HepG2 (cell line): Measurements from ENCODE around the gene NEMF. TPM values are rescaled to one million over a fixed set of nuclear protein-coding genes. Genes with fewer than 3 reads are reported as not detected.

Source experiments
- ATAC-seq: fragments of 200-7000 bp; cut with Tn5 transposase; 3 replicates; pipeline ENCODE4 v1.9.1; 2020; ENCODE audit warnings: mild to moderate bottlenecking, moderate library complexity
- Bru-seq: library from RNA; stranded (reverse); fragments of 400-500 nt; gene quantifications from one replicate; lab custom pipeline; 2021; lab: Mats Ljungman, UMichigan
- BruChase-seq, 2 experiments: library from RNA; stranded (reverse); fragments of 400-500 nt; gene quantifications; one replicate each; lab custom pipeline; 2021; lab: Mats Ljungman, UMichigan
- BruUV-seq: library from RNA; stranded (reverse); fragments of 400-500 nt; replicated peaks from 2 replicates; lab custom pipeline; 2021; lab: Mats Ljungman, UMichigan
- CTCF ChIA-PET: fragments of 300-600 bp; formaldehyde crosslinking; extraction: SDS; loops from one replicate; lab custom pipeline; 2021; ENCODE audit warnings: low total read pairs, inconsistent platforms, low intra/inter-chr PET ratio; lab: Yijun Ruan, JAX
- POLR2A ChIA-PET: fragments of 350-600 bp; sonication (Branson Sonifier 250); formaldehyde crosslinking; loops from one replicate; lab custom pipeline; 2020; ENCODE audit warnings: antibody characterized with exemption, inconsistent platforms; lab: Yijun Ruan, JAX
- DNase-seq: peaks from one replicate; pipeline ENCODE4 v3.0.0-alpha.2; 2015; ENCODE audit warnings: low spot score
- FAIRE-seq: peaks from 3 replicates; lab custom pipeline; 2011; peaks lifted over from hg19 to GRCh38; lab: Jason Lieb, UNC
- H2AFZ ChIP-seq: one replicate; pipeline ENCODE4 v1.6.1; 2011; ENCODE audit warnings: low read length, inconsistent platforms
- H3K27ac ChIP-seq: fragments of 300-600 bp; 3 replicates; pipeline ENCODE4 v1.8.0; 2011; ENCODE audit warnings: mixed run types, mild to moderate bottlenecking, mixed read lengths, low read length, inconsistent platforms; ENCODE audit not compliant: insufficient read depth; ENCODE audit errors: extremely low read length
- H3K27me3 ChIP-seq, 2 experiments: fragments of 200-600 bp in 1 of 2; 2 replicates in 1 of 2; 3 replicates in 1 of 2; pipeline versions ENCODE4 v1.6.0 to v1.8.0; 2011; ENCODE audit warnings: low read length in 2 of 2, mild to moderate bottlenecking in 2 of 2, moderate library complexity in 2 of 2, inconsistent platforms in 1 of 2; ENCODE audit not compliant: insufficient read depth in 2 of 2, control insufficient read depth in 1 of 2
- H3K36me3 ChIP-seq, 2 experiments: fragments of 200-600 bp in 1 of 2; replicated peaks in 1 of 2; 2 replicates in 1 of 2; 3 replicates in 1 of 2; pipeline versions ENCODE4 v1.5.1 to v1.8.0; 2011; ENCODE audit warnings: low read length in 2 of 2, inconsistent platforms in 1 of 2; ENCODE audit not compliant: insufficient read depth in 2 of 2, control insufficient read depth in 1 of 2
- H3K4me1 ChIP-seq: 2 replicates; pipeline ENCODE4 v1.5.1; 2012; ENCODE audit warnings: low read length, inconsistent platforms; ENCODE audit not compliant: insufficient read depth
- H3K4me2 ChIP-seq: 2 replicates; pipeline ENCODE4 v1.6.0; 2011; ENCODE audit warnings: low read depth, low read length, inconsistent platforms
- H3K4me3 ChIP-seq, 3 experiments: fragments of 200-600 bp in 1 of 3; sonication (generic), shearing (Covaris generic) in 1 of 3; replicated peaks in 1 of 3; 2 replicates each; pipeline ENCODE4 v1.5.1; 2011 to 2016; ENCODE audit warnings: low read length in 3 of 3, inconsistent platforms in 2 of 3, low read depth in 2 of 3, mild to moderate bottlenecking in 2 of 3, control low read depth in 1 of 3, mixed read lengths in 1 of 3; ENCODE audit not compliant: insufficient read depth in 1 of 3
- H3K79me2 ChIP-seq: one replicate; pipeline ENCODE4 v1.6.1; 2011; ENCODE audit warnings: low read length, inconsistent platforms; ENCODE audit not compliant: insufficient read depth
- H3K9ac ChIP-seq: 2 replicates; pipeline ENCODE4 v1.6.0; 2011; ENCODE audit warnings: mild to moderate bottlenecking, low read depth, low read length, inconsistent platforms; ENCODE audit not compliant: insufficient read depth
- H3K9me3 ChIP-seq: 2 replicates; pipeline ENCODE4 v1.5.1; 2012; ENCODE audit warnings: mild to moderate bottlenecking, low read length
- H4K20me1 ChIP-seq: 2 replicates; pipeline ENCODE4 v1.6.0; 2011; ENCODE audit warnings: inconsistent platforms, mild to moderate bottlenecking, low read length, moderate library complexity; ENCODE audit not compliant: insufficient read depth
- ASH2L ChIP-seq: fragments of 300-600, 200-600 bp; sonication (generic); IDR thresholded peaks from 2 replicates; pipeline ENCODE4 v1.7.0; 2017; ENCODE audit warnings: low read depth, mild to moderate bottlenecking, moderate library complexity, mixed read lengths, low read length; ENCODE audit not compliant: insufficient read length
- ERF ChIP-seq: IDR thresholded peaks from 2 replicates; pipeline ENCODE4 v1.6.1; 2018; ENCODE audit warnings: missing biosample characterization, missing genetic modification reagents
- PRMT3 ChIP-seq: sonication (generic); formaldehyde crosslinking; IDR thresholded peaks from 2 replicates; pipeline ENCODE4 v1.8.1; 2022; ENCODE audit warnings: low read depth, mild to moderate bottlenecking, moderate library complexity, missing genetic modification reagents, borderline replicate concordance
- RXRB ChIP-seq: IDR thresholded peaks from 2 replicates; pipeline ENCODE4 v1.6.1; 2016; ENCODE audit warnings: borderline replicate concordance, missing genetic modification reagents, missing compliant biosample characterization
- SP1 ChIP-seq, 2 experiments: fragments of 450-650 bp in 1 of 2; sonication (generic) in 1 of 2; formaldehyde crosslinking in 1 of 2; IDR thresholded peaks; 2 replicates each; pipeline versions ENCODE4 v1.4.0 to v1.6.1; 2016 to 2020; ENCODE audit warnings: missing genetic modification reagents in 1 of 2
- ZNF251 ChIP-seq: sonication (generic); formaldehyde crosslinking; IDR thresholded peaks from 2 replicates; pipeline ENCODE4 v1.9.0; 2021; ENCODE audit warnings: mild to moderate bottlenecking, missing genetic modification reagents
- ZNF577 ChIP-seq: sonication (generic); formaldehyde crosslinking; IDR thresholded peaks from 2 replicates; pipeline ENCODE4 v1.4.0; 2020; ENCODE audit warnings: mild to moderate bottlenecking, low read depth, missing genetic modification reagents, borderline replicate concordance
- WGBS: methylation state at CpG from one replicate; pipeline ENCODE4 v1.1.6; 2017; ENCODE audit warnings: low lambda C conversion rate; 5-methylcytosine and 5-hydroxymethylcytosine counted together
- in situ Hi-C: cut with HindIII; loops from 2 replicates; pipeline ENCODE4 v1.10.0; 2017; ENCODE audit warnings: low pct_unique_long_range_greater_than_20kb; ENCODE audit not compliant: extremely low pct_ligation_motif_present
- intact Hi-C: fragments of 100-400 bp; cut with micrococcal nuclease; formaldehyde crosslinking; loops from one replicate; pipeline ENCODE4 v1.10.0; 2022; ENCODE audit not compliant: unreplicated experiment
- long read RNA-seq, 2 experiments: library from RNA in 1 of 2; library from polyadenylated mRNA in 1 of 2; stranded (forward) in 1 of 2; unstranded in 1 of 2; transcript quantifications; one replicate each; pipeline ENCODE4 v2.0.0, GENCODE V29; 2019 to 2022
- polyA minus RNA-seq, 3 experiments: library from RNA; depleted of rRNA, polyadenylated mRNA; stranded (reverse); fragments of >200 nt; gene quantifications; 2 replicates each; pipeline ENCODE4 v1.2.3, GENCODE V29; 2011; ENCODE audit warnings: low replicate concordance in 1 of 3
- polyA plus RNA-seq, 8 experiments: library from polyadenylated mRNA; depleted of rRNA in 3 of 8; stranded (reverse) in 7 of 8; unstranded in 1 of 8; fragments of >200 nt; fragmentation: Illumina TruSeq in 4 of 8; extraction: Trizol in 4 of 8; gene quantifications; 2 replicates each; pipeline versions ENCODE4 v1.2.1 to v1.2.3, GENCODE V29; 2011 to 2016; ENCODE audit warnings: low read depth in 4 of 8, missing spikeins in 1 of 8, mixed read lengths in 1 of 8; ENCODE audit not compliant: insufficient read depth in 1 of 8
- total RNA-seq, 5 experiments: library from RNA; depleted of rRNA; stranded (reverse); fragments of >200 nt; fragmentation: Illumina TruSeq; extraction: Trizol; gene quantifications; 2 replicates each; pipeline ENCODE4 v1.2.3, GENCODE V29; 2016; ENCODE audit warnings: low read depth in 1 of 5
- TF ChIP-seq, protein P1 (sequence below): sonication (generic); formaldehyde crosslinking; conservative IDR thresholded peaks from 2 replicates; pipeline ENCODE4 v1.8.0; 2022; ENCODE audit warnings: low read depth, missing genetic modification reagents
- TF ChIP-seq, protein P2 (sequence below): sonication (generic); formaldehyde crosslinking; IDR thresholded peaks from 2 replicates; pipeline ENCODE4 v1.4.0; 2020; ENCODE audit warnings: low read depth, mild to moderate bottlenecking, missing genetic modification reagents

Gene NEMF, protein sequence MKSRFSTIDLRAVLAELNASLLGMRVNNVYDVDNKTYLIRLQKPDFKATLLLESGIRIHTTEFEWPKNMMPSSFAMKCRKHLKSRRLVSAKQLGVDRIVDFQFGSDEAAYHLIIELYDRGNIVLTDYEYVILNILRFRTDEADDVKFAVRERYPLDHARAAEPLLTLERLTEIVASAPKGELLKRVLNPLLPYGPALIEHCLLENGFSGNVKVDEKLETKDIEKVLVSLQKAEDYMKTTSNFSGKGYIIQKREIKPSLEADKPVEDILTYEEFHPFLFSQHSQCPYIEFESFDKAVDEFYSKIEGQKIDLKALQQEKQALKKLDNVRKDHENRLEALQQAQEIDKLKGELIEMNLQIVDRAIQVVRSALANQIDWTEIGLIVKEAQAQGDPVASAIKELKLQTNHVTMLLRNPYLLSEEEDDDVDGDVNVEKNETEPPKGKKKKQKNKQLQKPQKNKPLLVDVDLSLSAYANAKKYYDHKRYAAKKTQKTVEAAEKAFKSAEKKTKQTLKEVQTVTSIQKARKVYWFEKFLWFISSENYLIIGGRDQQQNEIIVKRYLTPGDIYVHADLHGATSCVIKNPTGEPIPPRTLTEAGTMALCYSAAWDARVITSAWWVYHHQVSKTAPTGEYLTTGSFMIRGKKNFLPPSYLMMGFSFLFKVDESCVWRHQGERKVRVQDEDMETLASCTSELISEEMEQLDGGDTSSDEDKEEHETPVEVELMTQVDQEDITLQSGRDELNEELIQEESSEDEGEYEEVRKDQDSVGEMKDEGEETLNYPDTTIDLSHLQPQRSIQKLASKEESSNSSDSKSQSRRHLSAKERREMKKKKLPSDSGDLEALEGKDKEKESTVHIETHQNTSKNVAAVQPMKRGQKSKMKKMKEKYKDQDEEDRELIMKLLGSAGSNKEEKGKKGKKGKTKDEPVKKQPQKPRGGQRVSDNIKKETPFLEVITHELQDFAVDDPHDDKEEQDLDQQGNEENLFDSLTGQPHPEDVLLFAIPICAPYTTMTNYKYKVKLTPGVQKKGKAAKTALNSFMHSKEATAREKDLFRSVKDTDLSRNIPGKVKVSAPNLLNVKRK
- total RNA-seq (2016; rRNA removed; fragmentation: Illumina TruSeq; extraction: Trizol) (57.9 and 62.5 TPM in 2 replicates), polyA plus RNA-seq (2011; rRNA removed) (19.9 and 21.3 TPM in 2 replicates), polyA minus RNA-seq (2011; rRNA and poly(A)+ RNA removed; ENCODE audit: low replicate concordance) (21.7 and 46.2 TPM in 2 replicates), Bru-seq, nascent RNA (percentile 86 among the genes with signal in this experiment), BruChase-seq, experiment 1, labeled RNA remaining after a 6-hour chase (percentile 83 among the genes with signal in this experiment), BruChase-seq, experiment 2, labeled RNA remaining after a 2-hour chase (percentile 88 among the genes with signal in this experiment)
- 35.7 and 44.4 TPM in 2 replicates for total RNA-seq (2016; cell fraction: cytosol; rRNA removed; fragmentation: Illumina TruSeq; extraction: Trizol; ENCODE audit: low read depth)
- 59.7 and 63.0 TPM in 2 replicates for total RNA-seq (2016; cell fraction: insoluble cytoplasmic fraction; rRNA removed; fragmentation: Illumina TruSeq; extraction: Trizol)
- 22.3 and 26.0 TPM in 2 replicates for total RNA-seq (2016; cell fraction: membrane; rRNA removed; fragmentation: Illumina TruSeq; extraction: Trizol)
- total RNA-seq (2016; cell fraction: nucleus; rRNA removed; fragmentation: Illumina TruSeq; extraction: Trizol), result 91.5 and 98.9 TPM in 2 replicates
- 6.3 and 8.5 TPM in 2 replicates for polyA plus RNA-seq (2011; cell fraction: cytosol; rRNA removed)
- 36.3 and 47.2 TPM in 2 replicates for polyA plus RNA-seq (2011; cell fraction: nucleus; rRNA removed)
- 21.6 and 25.8 TPM in 2 replicates for polyA plus RNA-seq (2012)
- 2.7 and 3.3 TPM in 2 replicates for polyA plus RNA-seq (2016; cell fraction: cytosol; fragmentation: Illumina TruSeq; extraction: Trizol; ENCODE audit: low read depth)
- 58.7 and 61.6 TPM in 2 replicates for polyA plus RNA-seq (2016; cell fraction: insoluble cytoplasmic fraction; fragmentation: Illumina TruSeq; extraction: Trizol; ENCODE audit: low read depth)
- 5.6 TPM in 2 replicates for polyA plus RNA-seq (2016; cell fraction: membrane; fragmentation: Illumina TruSeq; extraction: Trizol; ENCODE audit: low read depth)
- polyA plus RNA-seq (2016; cell fraction: nucleus; fragmentation: Illumina TruSeq; extraction: Trizol; ENCODE audit: insufficient read depth, low read depth), result 92.9 and 120 TPM in 2 replicates
- 16.4 and 23.0 TPM in 2 replicates for polyA minus RNA-seq (2011; cell fraction: cytosol; rRNA and poly(A)+ RNA removed)
- polyA minus RNA-seq (2011; cell fraction: nucleus; rRNA and poly(A)+ RNA removed), result 222 and 226 TPM in 2 replicates
- long read RNA-seq, experiment 1, partial matches to known transcripts, result 30 of 34 reads
- long read RNA-seq, experiment 1, other reads (novel, unspliced or antisense), result 4 of 34 reads
- long read RNA-seq, experiment 2, full-length matches to known transcripts, result 2 of 9 reads
- long read RNA-seq, experiment 2, partial matches to known transcripts, result 3 of 9 reads
- long read RNA-seq, experiment 2, other reads (novel, unspliced or antisense), result 4 of 9 reads

DNA sequence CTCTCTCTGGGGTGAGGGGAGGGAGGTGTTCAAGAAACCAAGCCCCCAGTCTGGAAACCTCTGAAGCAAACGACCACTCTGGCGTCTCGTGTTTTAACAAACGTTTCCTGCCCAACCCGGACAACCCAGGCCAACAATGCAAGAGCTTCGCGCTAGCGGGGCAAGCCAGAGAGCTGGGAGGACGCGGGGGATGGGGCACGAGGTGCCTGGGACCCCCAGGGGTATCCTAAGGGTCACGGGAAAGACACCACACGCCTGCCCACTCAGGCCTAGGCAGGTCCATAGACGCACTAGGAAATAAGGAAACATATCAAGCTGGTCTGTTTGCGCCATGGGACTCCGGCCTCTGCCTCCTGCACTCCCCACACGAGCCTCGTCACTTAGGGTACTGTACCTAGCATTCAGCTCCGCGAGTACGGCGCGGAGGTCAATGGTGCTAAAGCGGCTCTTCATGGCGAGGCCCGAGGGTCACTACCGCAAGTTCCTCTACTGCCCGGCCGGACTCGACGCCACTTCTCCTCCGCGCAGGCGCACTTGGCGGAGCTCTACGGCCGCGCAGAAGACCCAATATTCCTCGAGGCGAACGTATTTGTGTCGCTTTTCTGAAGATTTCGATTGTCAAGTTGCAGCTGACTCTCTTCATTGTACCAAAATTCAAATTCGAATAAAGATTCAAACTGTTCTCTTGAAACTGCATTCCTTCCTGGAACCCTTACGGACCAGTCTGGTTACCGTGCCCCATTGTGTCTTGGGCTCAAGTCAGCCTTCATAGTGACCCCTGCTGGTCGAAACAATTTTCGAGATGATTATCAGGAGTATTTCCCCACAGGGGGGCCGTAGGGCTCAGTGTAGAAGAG, at the start of gene NEMF:
TSS of gene NEMF (minus strand) at position 488 of the 857 bp plus-strand sequence. CDS start at position 453, 35 bp downstream.
- in situ Hi-C loops (loop anchor here (25.0 kb wide), 2 partner anchors 385 to 685 kb away; partner anchors contain the start of genes MAP4K5 and SOS2), intact Hi-C loops (loop anchor here (1.0 to 5.0 kb wide), 3 partner anchors 10 to 218 kb away; partner anchors contain the start of gene KLHDC1)
- FAIRE-seq (peak; percentile 56), DNase-seq (peak; percentile 87), ATAC-seq (peak; percentile 87)
- H3K9ac ChIP-seq, result peak within 1 kb of the TSS; percentile 99
- BruUV-seq, result TSS peak; percentile 51
- CTCF ChIA-PET, result interaction anchor here (1.3 to 3.7 kb wide), 2 partner anchors 10 to 252 kb away, joined by 3 to 40 read pairs; no protein-coding TSS in a partner anchor
- no peaks in the 10 kb centered on the region for H4K20me1 ChIP-seq
- H3K4me1 ChIP-seq, result peaks cover 19% of the 10 kb centered on the region
- H3K4me3 ChIP-seq, result peak within 1 kb of the TSS; percentile 95 to 97 (median 96)
- H3K9me3 ChIP-seq, result no peaks in the 10 kb centered on the region
- no peaks in the 10 kb centered on the region; a peak in 1 of 5 replicates for H3K27me3 ChIP-seq
- peaks cover 0 to 14% of the 10 kb centered on the region in 2 experiments; a peak in 3 of 5 replicates for H3K36me3 ChIP-seq
- peak within 1 kb of the TSS; percentile 95 for H2AFZ ChIP-seq
- H3K79me2 ChIP-seq, result peaks cover 36% of the 10 kb centered on the region
- H3K27ac ChIP-seq, result peak within 1 kb of the TSS; percentile 89
- POLR2A ChIA-PET, result interaction anchor here (0.7 to 3.0 kb wide), 21 partner anchors 9 to 987 kb away, joined by 3 to 35 read pairs (median 4); partner anchors contain the start of genes ARF6, KLHDC1, MGAT2 and POLE2
- 0% methylated on average over 22 of the region's 49 CpGs for WGBS
- peak within 1 kb of the TSS; percentile 89 for H3K4me2 ChIP-seq
- TF ChIP-seq, protein P1, sequence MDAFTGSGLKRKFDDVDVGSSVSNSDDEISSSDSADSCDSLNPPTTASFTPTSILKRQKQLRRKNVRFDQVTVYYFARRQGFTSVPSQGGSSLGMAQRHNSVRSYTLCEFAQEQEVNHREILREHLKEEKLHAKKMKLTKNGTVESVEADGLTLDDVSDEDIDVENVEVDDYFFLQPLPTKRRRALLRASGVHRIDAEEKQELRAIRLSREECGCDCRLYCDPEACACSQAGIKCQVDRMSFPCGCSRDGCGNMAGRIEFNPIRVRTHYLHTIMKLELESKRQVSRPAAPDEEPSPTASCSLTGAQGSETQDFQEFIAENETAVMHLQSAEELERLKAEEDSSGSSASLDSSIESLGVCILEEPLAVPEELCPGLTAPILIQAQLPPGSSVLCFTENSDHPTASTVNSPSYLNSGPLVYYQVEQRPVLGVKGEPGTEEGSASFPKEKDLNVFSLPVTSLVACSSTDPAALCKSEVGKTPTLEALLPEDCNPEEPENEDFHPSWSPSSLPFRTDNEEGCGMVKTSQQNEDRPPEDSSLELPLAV (CRISPR knock-in tag), result no peak
- TF ChIP-seq ASH2L, result peak; percentile 94
- TF ChIP-seq RXRB (CRISPR knock-in tag), result peak; percentile 27; the same call in 1 of the 2 replicates
- no peak for TF ChIP-seq PRMT3 (CRISPR knock-in tag)
- TF ChIP-seq, protein P2, sequence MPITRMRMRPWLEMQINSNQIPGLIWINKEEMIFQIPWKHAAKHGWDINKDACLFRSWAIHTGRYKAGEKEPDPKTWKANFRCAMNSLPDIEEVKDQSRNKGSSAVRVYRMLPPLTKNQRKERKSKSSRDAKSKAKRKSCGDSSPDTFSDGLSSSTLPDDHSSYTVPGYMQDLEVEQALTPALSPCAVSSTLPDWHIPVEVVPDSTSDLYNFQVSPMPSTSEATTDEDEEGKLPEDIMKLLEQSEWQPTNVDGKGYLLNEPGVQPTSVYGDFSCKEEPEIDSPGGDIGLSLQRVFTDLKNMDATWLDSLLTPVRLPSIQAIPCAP, result no peak
- TF ChIP-seq ZNF577 (CRISPR knock-in tag), result no peak
- peak; percentile 75 for TF ChIP-seq ERF (CRISPR knock-in tag)
- TF ChIP-seq ZNF251 (CRISPR knock-in tag), result no peak
- no peak for TF ChIP-seq SP1 (IDR thresholded peaks at IDR 0.05)
- no peak for TF ChIP-seq SP1 (CRISPR knock-in tag; IDR thresholded peaks at IDR 0.05)
